ENCODE results near the gene MALAT1. TPM values are rescaled to one million over a fixed set of nuclear protein-coding genes. Genes with fewer than 3 reads are reported as not detected.

Gene MALAT1
- total and polyA plus RNA-seq, 2 of the 13 experiments (the other 11 are each of a cell fraction or from before 2014, with no cell fraction given): 143 to 1,237 TPM

- peak; percentile 83; the same call in 1 of the 2 replicates for TF ChIP-seq HIC2 (CRISPR knock-in tag; IDR thresholded peaks at IDR 0.05; ENCODE audit: low read depth)
- peak; percentile 62 for TF ChIP-seq PHF21A (CRISPR knock-in tag; IDR thresholded peaks at IDR 0.05)
- TF ChIP-seq ZNF350 (CRISPR knock-in tag; IDR thresholded peaks at IDR 0.05; ENCODE audit: borderline replicate concordance, low read depth): peak; percentile 55
- no peak; the same call in 1 of the 2 replicates for TF ChIP-seq ZBTB39 (CRISPR knock-in tag; IDR thresholded peaks at IDR 0.05)
- TF ChIP-seq KDM5B (CRISPR knock-in tag; IDR thresholded peaks at IDR 0.05; ENCODE audit: borderline replicate concordance): no peak
- no peak for TF ChIP-seq NFRKB (IDR thresholded peaks at IDR 0.05)
- 0 out of 2 replicates have a peak, but pooled peaks have one; percentile 54 for TF ChIP-seq RFXAP (CRISPR knock-in tag; IDR thresholded peaks at IDR 0.05; ENCODE audit: borderline replicate concordance)
- peak; percentile 89 for TF ChIP-seq MAZ (IDR thresholded peaks at IDR 0.05; ENCODE audit: borderline replicate concordance, low read depth, low read length)
- peak; percentile 71 for TF ChIP-seq MAZ (CRISPR knock-in tag; IDR thresholded peaks at IDR 0.05; ENCODE audit: low read depth)
- 0 out of 2 replicates have a peak, but pooled peaks have one; percentile 14 for TF ChIP-seq AHDC1 (CRISPR knock-in tag; IDR thresholded peaks at IDR 0.05; ENCODE audit: borderline replicate concordance)
- peak; percentile 87; the same call in 1 of the 2 replicates for TF ChIP-seq HBP1 (CRISPR knock-in tag; IDR thresholded peaks at IDR 0.05; ENCODE audit: low read depth)
- no peak; the same call in 1 of the 2 replicates for TF ChIP-seq ZNF446 (CRISPR knock-in tag; IDR thresholded peaks at IDR 0.05)
- peak; percentile 80 for TF ChIP-seq ZNF746 (CRISPR knock-in tag; IDR thresholded peaks at IDR 0.05)
- no peak for TF ChIP-seq SIX1 (CRISPR knock-in tag; IDR thresholded peaks at IDR 0.05; ENCODE audit: borderline replicate concordance)
- no peak for TF ChIP-seq CBX5 (CRISPR knock-in tag; IDR thresholded peaks at IDR 0.05; ENCODE audit: borderline replicate concordance)
- peak; percentile 73; the same call in 1 of the 2 replicates for TF ChIP-seq ZNF790 (CRISPR knock-in tag; IDR thresholded peaks at IDR 0.05; ENCODE audit: borderline replicate concordance)
- TF ChIP-seq ZNF382 (CRISPR knock-in tag; IDR thresholded peaks at IDR 0.05; ENCODE audit: borderline replicate concordance): no peak
Observed at GRCh38 chr11:65477149-65477965, 21.5 kb upstream of the MALAT1 start (continued).

All from HepG2 (cell line).